Measurements from ENCODE around the gene SEL1L.

SEL1L gene

GRCh38 chr14:81565441-81566290, 32.0 kb upstream of the SEL1L start:
- TF ChIP-seq CTCF (IDR thresholded peaks at IDR 0.05; ENCODE audit: low read depth, low read length) = peak; percentile 70
- Histone ChIP-seq H3K9me3 (ENCODE audit: severe bottlenecking) (no peaks in the 10 kb centered on the region), H3K27ac (no peak overlapping the region), H3K27me3 (ENCODE audit: insufficient read depth, low read depth, severe bottlenecking) (no peaks in the 10 kb centered on the region), H3K36me3 (no peaks in the 10 kb centered on the region), H3K4me3 (ENCODE audit: low read depth, low read length) (no peak overlapping the region)
- DNase-seq = peak; percentile 43

- no peak for TF ChIP-seq CTCF (IDR thresholded peaks at IDR 0.05; ENCODE audit: low read depth, low read length)
- no peak overlapping the region for H3K27ac ChIP-seq
- H3K36me3 ChIP-seq = no peaks in the 10 kb centered on the region
- no peak for DNase-seq
- H3K4me3 ChIP-seq (ENCODE audit: low read depth, low read length) = no peak overlapping the region
- no peaks in the 10 kb centered on the region for H3K27me3 ChIP-seq (ENCODE audit: insufficient read depth, low read depth, severe bottlenecking)
- H3K9me3 ChIP-seq (ENCODE audit: severe bottlenecking) = no peaks in the 10 kb centered on the region
Observed at GRCh38 chr14:81562818-81563217, 29.2 kb upstream of the SEL1L start.

- Histone ChIP-seq H3K27me3 (ENCODE audit: insufficient read depth, low read depth, severe bottlenecking) (no peaks in the 10 kb centered on the region), H3K27ac (no peak overlapping the region), H3K9me3 (ENCODE audit: severe bottlenecking) (no peaks in the 10 kb centered on the region), H3K36me3 (no peaks in the 10 kb centered on the region), H3K4me3 (ENCODE audit: low read depth, low read length) (no peak overlapping the region)
- DNase-seq = no peak
- no peak for TF ChIP-seq CTCF (IDR thresholded peaks at IDR 0.05; ENCODE audit: low read depth, low read length)
Observed at GRCh38 chr14:81561084-81561775, 27.6 kb upstream of the SEL1L start.

DNA sequence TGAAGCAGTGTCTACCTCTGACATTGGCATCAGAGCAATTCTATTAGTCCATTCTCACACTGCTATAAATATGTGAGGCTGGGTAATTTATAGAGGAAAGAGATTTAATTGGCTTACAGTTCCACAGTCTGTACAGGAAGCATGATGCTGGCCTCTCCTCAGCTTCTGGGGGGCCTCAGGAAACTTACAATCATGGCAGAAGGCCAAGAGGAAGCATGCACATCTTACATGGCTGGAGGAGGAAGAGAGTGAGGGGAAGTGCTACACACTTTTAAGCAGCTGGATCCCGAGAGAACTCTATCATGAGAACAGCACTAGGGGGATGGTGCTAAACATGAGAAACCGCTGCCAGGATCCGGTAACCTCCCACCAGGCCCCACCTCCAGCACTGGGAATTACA, 25.7 kb upstream of the SEL1L start:
- H3K27ac ChIP-seq = no peak overlapping the region
- H3K27me3 ChIP-seq (ENCODE audit: insufficient read depth, low read depth, severe bottlenecking) = no peaks in the 10 kb centered on the region
- H3K36me3 ChIP-seq = no peaks in the 10 kb centered on the region
- no peak overlapping the region for H3K4me3 ChIP-seq (ENCODE audit: low read depth, low read length)
- no peak for TF ChIP-seq CTCF (IDR thresholded peaks at IDR 0.05; ENCODE audit: low read depth, low read length)
- H3K9me3 ChIP-seq (ENCODE audit: severe bottlenecking) = no peaks in the 10 kb centered on the region
- DNase-seq = no peak

DNA sequence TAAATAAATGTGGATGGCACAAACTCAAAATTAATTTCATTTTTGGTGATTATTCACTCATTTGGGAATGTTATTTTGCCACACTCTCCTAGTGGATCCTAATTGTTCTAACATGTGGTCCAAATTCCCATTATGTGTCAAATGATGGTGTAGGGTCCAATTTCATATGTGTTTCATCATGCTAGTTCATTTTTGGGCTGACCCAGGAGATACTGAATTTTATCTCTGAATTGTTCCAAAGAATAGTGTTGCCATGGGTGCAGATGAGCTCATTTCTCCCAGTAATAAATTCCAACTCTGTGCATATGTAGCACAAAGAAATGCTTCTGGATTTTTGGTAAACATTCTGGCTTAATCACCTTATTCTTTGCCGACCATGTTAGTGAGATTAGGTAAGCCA, 23.5 kb upstream of the SEL1L start:
- Histone ChIP-seq H3K36me3 (no peaks in the 10 kb centered on the region), H3K4me3 (ENCODE audit: low read depth, low read length) (no peak overlapping the region), H3K27me3 (ENCODE audit: insufficient read depth, low read depth, severe bottlenecking) (no peaks in the 10 kb centered on the region), H3K9me3 (ENCODE audit: severe bottlenecking) (no peaks in the 10 kb centered on the region), H3K27ac (no peak overlapping the region)
- no peak for DNase-seq
- no peak for TF ChIP-seq CTCF (IDR thresholded peaks at IDR 0.05; ENCODE audit: low read depth, low read length)

Measured in WERI-Rb-1 (cell line).